ENCODE data around the gene DPH3.

- TF ChIP-seq ZNF384 (IDR thresholded peaks at IDR 0.05), result no peak
- no peak for TF ChIP-seq NFRKB (IDR thresholded peaks at IDR 0.05)
These were observed 15.4 kb downstream of the DPH3 start for GRCh38 chr3:16249336-16249735.

Measured in HEK293T (cell line).